HCT116 (cell line): ENCODE measurements around the gene ATG4B. TPM values are rescaled to one million over a fixed set of nuclear protein-coding genes. Genes with fewer than 3 reads are reported as not detected.

ENCODE experiments used
- total RNA-seq: library from RNA; stranded (reverse); gene quantifications from one replicate; pipeline ENCODE4 v1.2.1, GENCODE V29; 2021; ENCODE audit not compliant: unreplicated experiment

Gene ATG4B
- total RNA-seq, 1 experiment from 2014 or later, result 87.4 TPM

Other genes starting within 250 kb of the ATG4B start
- gene STK25, start 129.1 kb upstream of the ATG4B start, total RNA-seq, result 160 TPM
- gene BOK, start 78.9 kb upstream of the ATG4B start, total RNA-seq, result 41.5 TPM
- gene THAP4, start 535 bp upstream of the ATG4B start, total RNA-seq, result 71.2 TPM
- 83.3 TPM for gene DTYMK, start 49.1 kb downstream of the ATG4B start, total RNA-seq
- 45.9 TPM for gene ING5, start 64.3 kb downstream of the ATG4B start, total RNA-seq
- 46.3 TPM for gene D2HGDH, start 96.9 kb downstream of the ATG4B start, total RNA-seq
- gene GAL3ST2, start 139.1 kb downstream of the ATG4B start, total RNA-seq, result 0.44 TPM
- gene NEU4, start 171.5 kb downstream of the ATG4B start, total RNA-seq, result 0.34 TPM
- 0.22 TPM for gene PDCD1, start 221.2 kb downstream of the ATG4B start, total RNA-seq
- not detected for gene RTP5, start 232.0 kb downstream of the ATG4B start, total RNA-seq